Stimulated activated CD4-positive, alpha-beta T cell treated with anti-CD3 and anti-CD28 coated beads, Interleukin-1b, Interleukin-23, amount 100 ng/mL, for 48 hours (primary cell): Measurements from ENCODE around the gene FREM2.

Experiments used
- DNase-seq: peaks from one replicate; pipeline ENCODE4 v3.0.0-alpha.2; 2020

Gene FREM2

GRCh38 chr13:38830442-38831045, 143.7 kb downstream of the FREM2 start:
- DNase-seq = no peak

- no peak for DNase-seq
These were observed 157.7 kb downstream of the FREM2 start for GRCh38 chr13:38844581-38844980.

- no peak for DNase-seq
These were observed 161.5 kb downstream of the FREM2 start for GRCh38 chr13:38848360-38848759.

- DNase-seq = no peak
These were observed 162.4 kb downstream of the FREM2 start for GRCh38 chr13:38849315-38849714.

GRCh38 chr13:38850868-38851626, 164.2 kb downstream of the FREM2 start:
- DNase-seq = no peak

- DNase-seq = no peak
These were observed 167.3 kb downstream of the FREM2 start for GRCh38 chr13:38854226-38854625.

- DNase-seq = no peak
These were observed 169.2 kb downstream of the FREM2 start for GRCh38 chr13:38856065-38856464.

GRCh38 chr13:38862443-38862842, 175.6 kb downstream of the FREM2 start:
- DNase-seq = no peak

- no peak for DNase-seq
These were observed 176.7 kb downstream of the FREM2 start for GRCh38 chr13:38863536-38863935.

GRCh38 chr13:38866649-38867048, 179.8 kb downstream of the FREM2 start:
- DNase-seq = no peak

- DNase-seq = no peak
These were observed 181.5 kb downstream of the FREM2 start for GRCh38 chr13:38868399-38868798.

- DNase-seq = no peak
These were observed 182.0 kb downstream of the FREM2 start for GRCh38 chr13:38868870-38869269.

- DNase-seq = no peak
These were observed 184.4 kb downstream of the FREM2 start for GRCh38 chr13:38871275-38871674.

- DNase-seq = peak; percentile 25
These were observed 185.8 kb downstream of the FREM2 start for GRCh38 chr13:38872693-38873092.

GRCh38 chr13:38875186-38875875, 188.5 kb downstream of the FREM2 start:
- DNase-seq = no peak

- DNase-seq = no peak
These were observed 192.4 kb downstream of the FREM2 start for GRCh38 chr13:38879278-38879677.

- no peak for DNase-seq
These were observed 192.9 kb downstream of the FREM2 start for GRCh38 chr13:38879786-38880185.

GRCh38 chr13:38880397-38880796, 193.5 kb downstream of the FREM2 start:
- no peak for DNase-seq

- DNase-seq = no peak
These were observed 196.9 kb downstream of the FREM2 start for GRCh38 chr13:38883783-38884182.

- DNase-seq = no peak
These were observed 201.4 kb downstream of the FREM2 start for GRCh38 chr13:38888309-38888708.

GRCh38 chr13:38895075-38895474, 208.2 kb downstream of the FREM2 start:
- DNase-seq = no peak

- no peak for DNase-seq
These were observed 210.6 kb downstream of the FREM2 start for GRCh38 chr13:38897521-38897920.

GRCh38 chr13:38898481-38898880, 211.6 kb downstream of the FREM2 start:
- no peak for DNase-seq

GRCh38 chr13:38899571-38899970, 212.7 kb downstream of the FREM2 start:
- no peak for DNase-seq
